ENCODE measurements around the gene TAS2R60. TPM values are rescaled to one million over a fixed set of nuclear protein-coding genes. Genes with fewer than 3 reads are reported as not detected.

The TAS2R60 gene
- total and polyA plus RNA-seq, 4 donors: 0.50 TPM; not detected in 3

DNA sequence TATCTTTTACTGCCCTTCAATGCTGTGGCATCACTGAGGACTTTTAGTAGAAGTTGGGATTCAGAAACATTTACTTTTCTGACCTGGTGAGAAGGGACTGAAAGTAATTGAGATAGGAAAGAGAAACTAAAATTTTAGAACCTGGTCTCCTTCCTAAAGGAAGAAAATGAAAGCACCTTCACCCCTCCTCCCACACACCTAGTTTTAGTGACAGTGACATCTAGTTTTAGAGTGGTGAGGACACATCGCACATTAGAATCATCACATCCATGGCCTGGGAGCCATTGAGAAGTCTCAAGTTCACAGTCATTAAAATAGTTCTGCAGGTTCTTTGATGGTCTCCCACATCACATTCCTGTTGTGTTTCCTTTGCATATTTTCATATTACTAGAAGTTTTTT is 50.5 kb downstream of the TAS2R60 start:
- Histone ChIP-seq H3K9me3 (ENCODE audit: control insufficient read depth in 4 of 4, low read length in 3 of 4) (no peaks in the 10 kb centered on the region), H3K9ac (ENCODE audit: low read depth in 1 of 2, low read length in 2 of 2) (no peak overlapping the region), H3K4me1 (ENCODE audit: control insufficient read depth in 4 of 4, insufficient read depth in 4 of 4, low read length in 3 of 4) (no peaks in the 10 kb centered on the region), H3K4me3 (ENCODE audit: low read depth in 1 of 3, low read length in 3 of 3) (no peak overlapping the region), H3K27ac (ENCODE audit: low read depth in 1 of 2, low read length in 2 of 2) (no peak overlapping the region), H3K27me3 (ENCODE audit: control insufficient read depth in 4 of 4, insufficient read depth in 4 of 4, low read length in 3 of 4) (no peaks in the 10 kb centered on the region), H3K36me3 (ENCODE audit: control insufficient read depth in 4 of 4, insufficient read depth in 3 of 4, low read depth in 1 of 4, low read length in 3 of 4) (no peaks in the 10 kb centered on the region)
- DNase-seq (ENCODE audit: low spot score): no peak
- WGBS: 98% methylated on average over 1 of the region's 1 CpG
- TF ChIP-seq, protein P1, sequence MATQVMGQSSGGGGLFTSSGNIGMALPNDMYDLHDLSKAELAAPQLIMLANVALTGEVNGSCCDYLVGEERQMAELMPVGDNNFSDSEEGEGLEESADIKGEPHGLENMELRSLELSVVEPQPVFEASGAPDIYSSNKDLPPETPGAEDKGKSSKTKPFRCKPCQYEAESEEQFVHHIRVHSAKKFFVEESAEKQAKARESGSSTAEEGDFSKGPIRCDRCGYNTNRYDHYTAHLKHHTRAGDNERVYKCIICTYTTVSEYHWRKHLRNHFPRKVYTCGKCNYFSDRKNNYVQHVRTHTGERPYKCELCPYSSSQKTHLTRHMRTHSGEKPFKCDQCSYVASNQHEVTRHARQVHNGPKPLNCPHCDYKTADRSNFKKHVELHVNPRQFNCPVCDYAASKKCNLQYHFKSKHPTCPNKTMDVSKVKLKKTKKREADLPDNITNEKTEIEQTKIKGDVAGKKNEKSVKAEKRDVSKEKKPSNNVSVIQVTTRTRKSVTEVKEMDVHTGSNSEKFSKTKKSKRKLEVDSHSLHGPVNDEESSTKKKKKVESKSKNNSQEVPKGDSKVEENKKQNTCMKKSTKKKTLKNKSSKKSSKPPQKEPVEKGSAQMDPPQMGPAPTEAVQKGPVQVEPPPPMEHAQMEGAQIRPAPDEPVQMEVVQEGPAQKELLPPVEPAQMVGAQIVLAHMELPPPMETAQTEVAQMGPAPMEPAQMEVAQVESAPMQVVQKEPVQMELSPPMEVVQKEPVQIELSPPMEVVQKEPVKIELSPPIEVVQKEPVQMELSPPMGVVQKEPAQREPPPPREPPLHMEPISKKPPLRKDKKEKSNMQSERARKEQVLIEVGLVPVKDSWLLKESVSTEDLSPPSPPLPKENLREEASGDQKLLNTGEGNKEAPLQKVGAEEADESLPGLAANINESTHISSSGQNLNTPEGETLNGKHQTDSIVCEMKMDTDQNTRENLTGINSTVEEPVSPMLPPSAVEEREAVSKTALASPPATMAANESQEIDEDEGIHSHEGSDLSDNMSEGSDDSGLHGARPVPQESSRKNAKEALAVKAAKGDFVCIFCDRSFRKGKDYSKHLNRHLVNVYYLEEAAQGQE (IDR thresholded peaks at IDR 0.05): no peak
- TF ChIP-seq FOXA2 (IDR thresholded peaks at IDR 0.05): no peak
- TF ChIP-seq YY1 (IDR thresholded peaks at IDR 0.05): no peak
- TF ChIP-seq EGR1 (IDR thresholded peaks at IDR 0.05; ENCODE audit: low read depth in 2 of 2): no peak
- no peak for TF ChIP-seq RAD21 (IDR thresholded peaks at IDR 0.05)
- TF ChIP-seq, protein P2, sequence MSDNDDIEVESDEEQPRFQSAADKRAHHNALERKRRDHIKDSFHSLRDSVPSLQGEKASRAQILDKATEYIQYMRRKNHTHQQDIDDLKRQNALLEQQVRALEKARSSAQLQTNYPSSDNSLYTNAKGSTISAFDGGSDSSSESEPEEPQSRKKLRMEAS (IDR thresholded peaks at IDR 0.05): no peak
- no peak for TF ChIP-seq JUND (IDR thresholded peaks at IDR 0.05)
- TF ChIP-seq HNF4G (IDR thresholded peaks at IDR 0.05): no peak
- TF ChIP-seq NR2F2 (IDR thresholded peaks at IDR 0.05): no peak
- TF ChIP-seq SP1 (IDR thresholded peaks at IDR 0.05): no peak
- no peak for TF ChIP-seq HNF4A (conservative IDR thresholded peaks at IDR 0.05)
- TF ChIP-seq, protein P3, sequence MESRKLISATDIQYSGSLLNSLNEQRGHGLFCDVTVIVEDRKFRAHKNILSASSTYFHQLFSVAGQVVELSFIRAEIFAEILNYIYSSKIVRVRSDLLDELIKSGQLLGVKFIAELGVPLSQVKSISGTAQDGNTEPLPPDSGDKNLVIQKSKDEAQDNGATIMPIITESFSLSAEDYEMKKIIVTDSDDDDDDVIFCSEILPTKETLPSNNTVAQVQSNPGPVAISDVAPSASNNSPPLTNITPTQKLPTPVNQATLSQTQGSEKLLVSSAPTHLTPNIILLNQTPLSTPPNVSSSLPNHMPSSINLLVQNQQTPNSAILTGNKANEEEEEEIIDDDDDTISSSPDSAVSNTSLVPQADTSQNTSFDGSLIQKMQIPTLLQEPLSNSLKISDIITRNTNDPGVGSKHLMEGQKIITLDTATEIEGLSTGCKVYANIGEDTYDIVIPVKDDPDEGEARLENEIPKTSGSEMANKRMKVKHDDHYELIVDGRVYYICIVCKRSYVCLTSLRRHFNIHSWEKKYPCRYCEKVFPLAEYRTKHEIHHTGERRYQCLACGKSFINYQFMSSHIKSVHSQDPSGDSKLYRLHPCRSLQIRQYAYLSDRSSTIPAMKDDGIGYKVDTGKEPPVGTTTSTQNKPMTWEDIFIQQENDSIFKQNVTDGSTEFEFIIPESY (IDR thresholded peaks at IDR 0.05): no peak
- no peak for TF ChIP-seq FOXA1 (IDR thresholded peaks at IDR 0.05)

Other genes with a start within 250 kb of the TAS2R60 start
- not detected for gene TAS2R40, start 221.4 kb upstream of the TAS2R60 start, total RNA-seq
- gene TAS2R40, start 221.4 kb upstream of the TAS2R60 start, polyA plus RNA-seq: not detected
- gene GSTK1, start 180.0 kb upstream of the TAS2R60 start, total RNA-seq: 100 to 1,000 TPM in 1 of 2 donors, 10 to 100 TPM in 1; 98.9 to 178 TPM
- 100 to 1,000 TPM; 195 to 253 TPM for gene GSTK1, start 180.0 kb upstream of the TAS2R60 start, polyA plus RNA-seq
- gene TMEM139, start 158.5 kb upstream of the TAS2R60 start, total RNA-seq: 1 to 10 TPM; 3.0 to 3.9 TPM
- gene TMEM139, start 158.5 kb upstream of the TAS2R60 start, polyA plus RNA-seq: 1 to 10 TPM; 7.0 to 8.6 TPM
- gene CASP2, start 155.1 kb upstream of the TAS2R60 start, total RNA-seq: 10 to 100 TPM in 1 of 2 donors, 1 to 10 TPM in 1; 4.5 to 11.3 TPM
- gene CASP2, start 155.1 kb upstream of the TAS2R60 start, polyA plus RNA-seq: 1 to 10 TPM; 3.4 to 3.7 TPM
- gene CLCN1, start 127.3 kb upstream of the TAS2R60 start, total RNA-seq: under 1 TPM in 1 of 2 donors, not detected in 1; 0.08 TPM
- gene CLCN1, start 127.3 kb upstream of the TAS2R60 start, polyA plus RNA-seq: under 1 TPM in 1 of 2 donors, not detected in 1; 0.01 TPM
- gene FAM131B, start 80.7 kb upstream of the TAS2R60 start, total RNA-seq: under 1 TPM; 0.08 to 0.14 TPM
- under 1 TPM in 1 of 2 donors, not detected in 1; 0.06 TPM for gene FAM131B, start 80.7 kb upstream of the TAS2R60 start, polyA plus RNA-seq
- gene ZYX, start 62.1 kb upstream of the TAS2R60 start, total RNA-seq: 10 to 100 TPM; 15.4 to 17.2 TPM
- gene ZYX, start 62.1 kb upstream of the TAS2R60 start, polyA plus RNA-seq: 10 to 100 TPM; 15.8 to 49.7 TPM
- gene EPHA1, start 34.6 kb upstream of the TAS2R60 start, total RNA-seq: 10 to 100 TPM; 12.0 to 21.0 TPM
- 10 to 100 TPM; 10.3 to 10.7 TPM for gene EPHA1, start 34.6 kb upstream of the TAS2R60 start, polyA plus RNA-seq
- gene TAS2R41, start 34.4 kb downstream of the TAS2R60 start, total RNA-seq: under 1 TPM in 1 of 2 donors, not detected in 1; 0.25 TPM
- not detected for gene TAS2R41, start 34.4 kb downstream of the TAS2R60 start, polyA plus RNA-seq
- 1 to 10 TPM in 1 of 2 donors, under 1 TPM in 1; 0.28 to 1.1 TPM for gene CTAGE15, start 128.3 kb downstream of the TAS2R60 start, total RNA-seq
- gene CTAGE15, start 128.3 kb downstream of the TAS2R60 start, polyA plus RNA-seq: under 1 TPM; 0.14 to 0.21 TPM
- gene TCAF2, start 177.5 kb downstream of the TAS2R60 start, total RNA-seq: 1 to 10 TPM in 1 of 2 donors, under 1 TPM in 1; 0.19 to 2.3 TPM
- 1 to 10 TPM in 1 of 2 donors, under 1 TPM in 1; 0.71 to 3.3 TPM for gene TCAF2, start 177.5 kb downstream of the TAS2R60 start, polyA plus RNA-seq

All from liver (tissue), 9 donors.